ENCODE data around the gene PEX5.
"Not testable (repeated sequence)": the region's sequence is repeated elsewhere in the genome, so short reads cannot be mapped to it uniquely, and the experiment has no call there.

The PEX5 gene

DNA sequence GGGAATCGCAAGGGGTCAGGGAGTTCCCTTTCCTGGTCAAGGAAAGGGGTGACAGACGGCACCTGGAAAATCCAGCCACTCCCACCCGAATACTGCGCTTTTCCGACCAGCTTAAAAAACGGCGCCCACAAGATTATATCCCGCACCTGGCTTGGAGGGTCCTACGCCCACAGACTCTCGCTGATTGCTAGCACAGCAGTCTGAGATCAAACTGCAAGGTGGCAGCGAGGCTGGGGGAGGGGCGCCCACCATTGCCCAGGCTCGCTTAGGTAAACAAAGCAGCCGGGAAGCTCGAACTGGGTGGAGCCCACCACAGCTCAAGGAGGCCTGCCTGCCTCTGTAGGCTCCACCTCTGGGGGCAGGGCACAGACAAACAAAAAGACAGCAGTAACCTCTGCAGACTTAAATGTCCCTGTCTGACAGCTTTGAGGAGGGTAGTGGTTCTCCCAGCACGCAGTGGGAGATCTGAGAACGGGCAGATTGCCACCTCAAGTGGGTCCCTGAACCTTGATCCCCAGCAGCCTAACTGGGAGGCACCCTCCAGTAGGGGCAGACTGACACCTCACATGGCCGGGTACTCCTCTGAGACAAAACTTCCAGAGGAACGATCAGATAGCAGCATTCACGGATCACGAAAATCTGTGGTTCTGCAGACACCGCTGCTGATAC, 62.0 kb downstream of the PEX5 start:
- H3K27ac ChIP-seq (ENCODE audit: extremely low read depth, low read depth, low read length); H3K4me3 ChIP-seq (ENCODE audit: low read depth, low read length); H3K36me3 ChIP-seq (ENCODE audit: control insufficient read depth in 2 of 2, insufficient read depth in 1 of 2, low read length in 2 of 2); H3K4me1 ChIP-seq (ENCODE audit: control insufficient read depth, insufficient read depth, low read length); H3K9me3 ChIP-seq (ENCODE audit: control insufficient read depth, insufficient read depth, low read depth, low read length); POLR2A ChIA-PET; CTCF ChIA-PET: not testable (repeated sequence)
- TF ChIP-seq GLIS1 (tag by site-specific recombination; IDR thresholded peaks at IDR 0.05): peak; percentile 93

DNA sequence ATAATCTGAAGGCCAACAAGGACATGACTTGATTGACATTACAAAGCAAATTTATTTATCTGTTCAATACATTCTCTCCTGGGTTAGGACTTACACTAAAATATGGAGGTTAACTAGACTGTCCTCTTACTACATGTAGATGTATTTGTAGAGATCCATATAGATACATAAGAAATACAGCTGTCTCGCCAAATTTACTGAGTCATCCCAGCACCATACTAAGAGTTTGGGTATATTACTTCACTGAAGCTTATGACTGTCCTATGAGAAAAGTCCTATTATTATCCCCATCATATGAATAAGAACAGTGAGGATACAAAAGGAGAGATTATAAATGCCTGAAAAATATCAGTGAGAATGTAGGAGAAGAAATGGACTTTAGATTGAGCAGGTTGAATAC, 69.6 kb downstream of the PEX5 start:
- TF ChIP-seq ZNF623 (tag by site-specific recombination; IDR thresholded peaks at IDR 0.05) (no peak), ZNF585B (tag by site-specific recombination; IDR thresholded peaks at IDR 0.05) (no peak)
- TF ChIP-seq, protein P1, sequence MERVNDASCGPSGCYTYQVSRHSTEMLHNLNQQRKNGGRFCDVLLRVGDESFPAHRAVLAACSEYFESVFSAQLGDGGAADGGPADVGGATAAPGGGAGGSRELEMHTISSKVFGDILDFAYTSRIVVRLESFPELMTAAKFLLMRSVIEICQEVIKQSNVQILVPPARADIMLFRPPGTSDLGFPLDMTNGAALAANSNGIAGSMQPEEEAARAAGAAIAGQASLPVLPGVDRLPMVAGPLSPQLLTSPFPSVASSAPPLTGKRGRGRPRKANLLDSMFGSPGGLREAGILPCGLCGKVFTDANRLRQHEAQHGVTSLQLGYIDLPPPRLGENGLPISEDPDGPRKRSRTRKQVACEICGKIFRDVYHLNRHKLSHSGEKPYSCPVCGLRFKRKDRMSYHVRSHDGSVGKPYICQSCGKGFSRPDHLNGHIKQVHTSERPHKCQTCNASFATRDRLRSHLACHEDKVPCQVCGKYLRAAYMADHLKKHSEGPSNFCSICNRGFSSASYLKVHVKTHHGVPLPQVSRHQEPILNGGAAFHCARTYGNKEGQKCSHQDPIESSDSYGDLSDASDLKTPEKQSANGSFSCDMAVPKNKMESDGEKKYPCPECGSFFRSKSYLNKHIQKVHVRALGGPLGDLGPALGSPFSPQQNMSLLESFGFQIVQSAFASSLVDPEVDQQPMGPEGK (tag by site-specific recombination; IDR thresholded peaks at IDR 0.05): no peak
- Histone ChIP-seq H3K4me3 (ENCODE audit: low read depth, low read length) (no peak overlapping the region), H3K27ac (ENCODE audit: extremely low read depth, low read depth, low read length) (no peak overlapping the region), H3K4me1 (ENCODE audit: control insufficient read depth, insufficient read depth, low read length) (no peaks in the 10 kb centered on the region), H3K36me3 (ENCODE audit: control insufficient read depth in 2 of 2, insufficient read depth in 1 of 2, low read length in 2 of 2) (no peaks in the 10 kb centered on the region), H3K9me3 (ENCODE audit: control insufficient read depth, insufficient read depth, low read depth, low read length) (no peaks in the 10 kb centered on the region)
- CTCF ChIA-PET: no interaction called here
- POLR2A ChIA-PET: no interaction called here

Data from HEK293 (cell line).